Esophagus mucosa (tissue), 1 donor: ENCODE data around the gene CTCFL. TPM values are rescaled to one million over a fixed set of nuclear protein-coding genes. Genes with fewer than 3 reads are reported as not detected.

Experiments used
- total RNA-seq: library from RNA; stranded (reverse); gene quantifications from one replicate; pipeline ENCODE4 v1.2.4, GENCODE V29; 2023
- donor health status: DM: yes; HTN: yes; CAD: no.

The CTCFL gene
- total RNA-seq, 1 donor from 2014 or later: not detected

Other genes starting within 250 kb of the CTCFL start
- not detected for gene SPO11, start 195.3 kb downstream of the CTCFL start, total RNA-seq
- gene RAE1, start 173.9 kb downstream of the CTCFL start, total RNA-seq: 22.8 TPM
- 12.3 TPM for gene RBM38, start 133.7 kb downstream of the CTCFL start, total RNA-seq
- 0.64 TPM for gene PCK1, start 36.0 kb upstream of the CTCFL start, total RNA-seq
- 0.44 TPM for gene ZBP1, start 95.3 kb upstream of the CTCFL start, total RNA-seq
- 2.7 TPM for gene PMEPA1, start 184.9 kb upstream of the CTCFL start, total RNA-seq